HG03457 (cell line): ENCODE measurements around the gene RPS3A.
"Not testable (repeated sequence)": the region's sequence is repeated elsewhere in the genome, so short reads cannot be mapped to it uniquely, and the experiment has no call there.

Experiments used
- ATAC-seq: cut with Tn5 transposase; IDR thresholded peaks from one replicate; pipeline ENCODE4 v1.9.1; 2021; ENCODE audit warnings: moderate number of reproducible peaks; ENCODE audit not compliant: unreplicated experiment

The RPS3A gene

DNA sequence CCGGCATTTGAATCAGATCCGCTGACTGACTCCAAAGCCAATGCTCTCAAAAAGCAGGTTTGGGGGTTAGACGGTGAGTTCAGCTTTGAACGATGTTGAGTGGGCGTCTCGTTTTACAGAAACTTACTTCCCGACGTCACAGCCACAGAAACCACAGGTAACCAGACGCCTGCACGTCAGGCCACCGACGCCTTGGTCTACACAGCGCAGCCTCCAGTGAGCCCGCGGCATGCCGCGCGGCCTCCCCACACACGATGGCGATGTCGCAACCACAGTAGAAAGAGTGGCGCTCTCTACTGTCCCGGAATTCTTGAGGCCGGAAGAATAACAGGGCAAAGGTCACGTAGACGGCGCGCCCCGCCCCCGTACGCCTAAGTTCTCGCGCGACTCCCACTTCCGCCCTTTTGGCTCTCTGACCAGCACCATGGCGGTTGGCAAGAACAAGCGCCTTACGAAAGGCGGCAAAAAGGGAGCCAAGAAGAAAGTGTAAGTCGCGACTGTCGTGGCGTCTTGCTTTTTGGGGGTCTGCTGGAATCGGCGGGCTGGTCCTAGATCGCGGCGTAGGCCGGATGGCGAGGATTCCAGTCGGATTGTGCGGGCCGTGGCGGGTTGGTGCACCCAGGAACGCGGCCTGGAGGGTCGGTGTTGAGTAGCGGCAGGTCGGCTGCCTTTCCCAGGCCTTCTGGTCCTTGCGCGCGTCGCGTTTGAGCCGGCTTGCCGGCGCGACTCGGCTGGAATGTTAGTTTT, at the start of gene RPS3A:
RPS3A (plus strand) TSS at position 400 of the 747 bp plus-strand sequence; CDS start at position 425, 25 bp downstream.
- ATAC-seq: peak; percentile 96

DNA sequence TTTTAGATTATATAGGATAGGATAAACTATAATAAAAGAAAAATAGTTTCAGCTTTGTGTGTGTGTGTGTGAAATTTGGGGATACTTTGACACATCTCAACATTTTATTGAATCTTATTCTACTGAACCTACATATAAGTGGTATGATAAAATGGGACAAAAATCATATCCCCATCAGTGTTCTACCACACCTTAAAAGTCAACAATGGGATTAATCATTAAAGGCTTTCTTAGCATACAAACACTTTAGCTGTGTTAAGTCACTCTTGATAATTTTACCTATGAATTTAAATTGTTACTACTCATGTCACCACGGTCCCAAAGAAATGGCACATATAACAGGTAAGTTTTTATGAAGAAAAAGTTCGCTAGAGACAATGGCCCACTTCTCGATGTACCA, 46.6 kb upstream of the RPS3A start:
- no peak for ATAC-seq

DNA sequence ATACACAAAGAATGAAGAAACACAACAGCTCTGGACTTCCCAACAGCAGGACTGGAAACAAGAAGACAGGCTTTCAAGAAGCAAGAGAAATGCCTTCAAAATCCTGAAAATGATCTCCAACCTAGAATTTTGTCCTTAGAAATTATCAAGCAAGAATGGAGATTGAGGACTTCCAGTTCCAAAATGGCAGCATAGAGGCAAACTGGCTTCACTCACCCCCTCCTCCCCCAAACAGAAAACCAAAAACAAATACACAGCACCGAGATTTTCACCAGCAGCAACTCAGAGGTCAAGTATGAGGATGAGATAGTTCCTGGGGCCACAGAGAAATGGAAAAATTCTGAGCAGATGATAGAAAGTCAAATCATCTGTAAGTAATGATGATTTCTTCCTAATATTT, 43.9 kb upstream of the RPS3A start:
- ATAC-seq: no peak

DNA sequence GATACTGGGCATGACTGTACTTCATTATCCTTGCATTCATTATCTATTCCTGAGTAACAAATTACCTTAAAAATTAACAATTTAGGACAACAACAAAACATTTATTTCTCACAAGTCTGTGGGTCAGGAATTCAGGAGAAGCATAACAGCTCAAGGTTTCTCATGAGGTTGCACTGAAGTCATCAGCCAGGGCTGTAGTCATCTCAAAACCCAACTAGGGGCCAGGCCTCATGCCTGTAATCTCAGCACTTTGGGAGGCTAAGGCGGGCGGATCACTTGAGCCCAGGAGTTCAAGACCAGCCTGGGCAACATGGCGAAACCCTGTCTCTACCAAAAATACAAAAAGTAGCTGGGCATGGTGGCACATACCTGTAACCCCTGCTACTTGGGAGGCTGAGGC, 36.3 kb upstream of the RPS3A start:
- not testable (repeated sequence) for ATAC-seq

DNA sequence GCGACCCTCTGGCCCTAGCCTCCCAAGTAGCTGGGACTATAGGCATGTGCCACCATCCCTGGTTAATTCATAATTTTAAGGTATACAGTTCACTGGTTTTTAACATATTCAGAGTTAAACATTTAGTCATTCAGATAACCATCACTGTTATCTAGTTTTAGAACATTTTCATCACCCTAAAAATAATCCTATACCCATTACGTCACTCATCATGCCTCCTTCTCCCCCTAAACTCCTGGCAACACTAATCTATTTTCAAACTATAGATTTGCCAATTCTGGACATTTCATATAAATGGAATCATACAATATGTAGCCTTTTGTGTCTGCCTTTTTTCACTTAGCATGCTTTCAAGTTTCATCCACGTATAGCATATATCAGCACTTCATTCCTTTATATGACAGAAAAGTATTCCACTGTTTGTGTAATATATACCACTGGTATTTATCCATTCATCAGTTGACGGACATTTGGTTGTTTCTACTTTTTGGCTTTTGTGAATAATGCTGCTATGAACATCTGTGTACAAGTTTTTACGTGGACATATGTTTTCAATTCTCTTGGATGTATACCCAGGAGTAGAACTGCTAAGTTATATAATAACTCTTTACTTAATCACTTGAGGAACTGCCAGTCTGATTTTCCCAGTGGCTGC, 32.0 kb upstream of the RPS3A start:
- ATAC-seq: no peak

DNA sequence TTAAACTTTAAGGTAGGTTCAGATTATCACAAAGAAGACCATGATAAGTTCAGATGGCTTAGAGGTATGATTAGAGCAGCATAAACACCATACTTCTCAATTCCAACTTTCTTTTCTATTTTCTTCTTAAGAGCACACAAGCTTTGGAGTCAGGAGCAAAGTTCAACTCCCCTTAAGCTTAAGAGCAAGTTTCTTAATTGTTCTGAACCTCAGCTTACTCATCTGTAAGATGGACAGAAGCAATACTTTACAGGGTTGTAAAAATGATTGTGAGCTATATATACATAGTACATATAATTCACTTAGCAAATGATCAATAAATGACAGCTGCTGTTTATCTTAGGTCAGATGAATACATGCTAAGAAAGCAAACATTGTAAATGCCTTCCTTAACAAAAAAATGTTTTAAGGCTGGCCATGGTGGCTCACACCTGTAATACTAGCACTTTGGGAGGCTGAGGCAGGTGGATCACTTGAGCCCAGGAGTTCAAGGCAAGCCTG, 25.0 kb upstream of the RPS3A start:
- no peak for ATAC-seq

DNA sequence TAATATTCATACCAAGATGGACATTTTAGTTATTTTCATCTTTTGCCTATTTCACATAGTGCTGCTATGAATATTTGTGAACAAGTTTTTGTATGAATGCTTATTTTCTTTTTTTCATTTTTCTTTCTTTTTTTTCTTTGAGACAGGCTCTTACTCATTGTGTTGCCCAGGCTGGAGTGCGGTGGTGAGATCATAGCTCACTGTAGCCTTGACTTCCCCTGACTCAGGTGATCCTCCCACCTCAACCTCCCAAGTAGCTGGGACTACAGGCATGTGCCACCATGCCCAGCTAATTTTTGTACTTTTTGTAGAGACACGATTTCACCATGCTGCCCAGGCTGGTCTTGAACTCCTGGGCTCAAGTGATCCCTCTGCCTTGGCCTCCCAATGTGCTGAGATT, 21.4 kb upstream of the RPS3A start:
- not testable (repeated sequence) for ATAC-seq

DNA sequence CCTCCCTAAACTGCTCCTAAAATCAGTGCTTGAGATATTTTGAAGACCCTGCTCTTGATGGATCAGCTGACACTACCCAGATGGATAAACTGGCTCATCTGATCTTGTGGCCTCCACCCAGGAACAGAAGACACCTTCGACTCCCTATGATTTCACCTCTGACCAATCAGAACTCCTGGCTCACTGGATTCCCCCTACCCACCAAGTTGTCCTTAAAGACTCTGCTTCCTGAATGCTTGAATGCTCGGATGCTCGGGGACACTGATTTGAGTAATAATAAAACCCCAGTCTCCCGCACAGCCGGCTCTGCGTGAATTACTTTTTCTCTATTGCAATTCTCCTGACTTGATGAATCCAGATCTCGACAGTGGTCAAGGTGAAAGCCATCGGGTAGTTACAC, 12.0 kb upstream of the RPS3A start:
- ATAC-seq: no peak

DNA sequence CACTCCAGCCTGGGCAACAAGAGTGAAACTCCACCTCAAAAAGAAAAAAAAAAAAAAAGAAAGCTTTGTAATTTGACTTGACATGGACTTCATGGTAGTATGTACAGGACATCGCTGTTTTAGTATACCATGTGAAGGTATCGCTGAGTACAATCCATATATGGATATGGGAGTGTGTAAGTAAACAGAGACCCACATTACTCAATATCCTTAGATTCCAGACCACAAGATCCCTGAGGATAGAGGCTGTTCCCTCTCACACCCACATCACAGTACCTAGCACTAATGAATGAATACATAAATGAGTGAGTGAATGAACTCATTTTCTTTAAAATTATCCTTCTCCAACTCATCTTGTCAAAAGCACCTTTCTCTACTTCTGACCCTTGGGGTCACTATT, 8.4 kb upstream of the RPS3A start:
- ATAC-seq: no peak

DNA sequence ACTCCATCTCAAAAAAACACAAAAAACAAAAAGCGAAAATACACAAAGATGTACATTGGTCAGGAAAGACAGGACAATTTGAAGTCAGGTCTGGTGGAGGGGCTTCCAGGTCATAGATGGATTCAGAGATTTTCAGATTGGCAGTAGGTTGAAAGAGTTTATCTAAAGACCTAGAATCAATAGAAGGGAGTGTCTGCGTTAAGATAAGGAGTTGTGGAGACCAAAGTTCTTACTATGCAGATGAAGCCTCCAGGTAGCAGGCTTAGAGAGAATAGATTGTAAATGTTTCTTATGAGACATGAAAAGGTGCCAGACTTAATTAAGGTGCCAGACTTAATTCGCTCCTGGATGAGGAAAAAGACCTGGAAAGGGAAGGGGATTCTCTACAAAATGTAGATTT, 6.9 kb upstream of the RPS3A start:
- ATAC-seq: no peak

DNA sequence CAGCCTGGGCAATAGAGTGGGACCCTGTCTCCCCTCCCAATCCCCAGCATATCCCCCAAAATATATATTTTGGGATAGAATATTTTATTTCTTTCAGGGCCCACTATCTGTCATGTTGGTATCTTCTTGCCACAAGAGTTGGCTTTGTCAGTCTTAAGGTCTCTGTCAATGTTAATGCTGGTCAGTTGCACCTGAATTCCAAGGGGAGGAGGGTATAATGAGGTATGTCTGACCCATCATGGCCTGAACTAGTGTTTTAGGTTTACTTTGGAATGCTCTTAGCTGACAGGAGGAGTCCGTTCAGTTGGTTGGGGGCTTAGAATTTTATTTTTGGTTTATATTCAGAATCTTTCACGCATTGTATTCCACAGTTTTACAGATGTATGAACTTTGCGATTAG, 6.2 kb upstream of the RPS3A start:
- ATAC-seq: no peak

DNA sequence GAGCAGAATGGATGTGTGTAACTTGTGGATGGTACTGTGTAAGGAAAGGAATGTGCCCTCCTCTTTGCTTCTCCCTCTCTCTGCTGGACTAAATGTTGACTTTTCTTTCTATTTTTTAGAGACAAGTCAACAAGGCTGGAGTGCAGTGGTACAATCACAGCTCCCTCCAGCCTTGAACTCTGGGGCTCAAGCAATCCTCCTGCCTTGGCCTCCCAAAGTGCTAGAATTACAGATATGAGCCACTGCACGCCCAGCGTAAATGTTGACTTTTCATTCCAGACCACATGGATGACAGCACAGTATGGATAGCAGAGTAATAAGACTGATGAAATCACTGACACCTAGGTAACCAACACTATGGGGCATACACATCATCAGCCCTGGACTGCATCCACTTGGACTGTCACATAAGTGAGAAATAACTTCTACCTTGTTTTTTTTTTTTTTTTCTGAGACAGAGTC, 5.1 kb upstream of the RPS3A start:
- ATAC-seq: no peak

DNA sequence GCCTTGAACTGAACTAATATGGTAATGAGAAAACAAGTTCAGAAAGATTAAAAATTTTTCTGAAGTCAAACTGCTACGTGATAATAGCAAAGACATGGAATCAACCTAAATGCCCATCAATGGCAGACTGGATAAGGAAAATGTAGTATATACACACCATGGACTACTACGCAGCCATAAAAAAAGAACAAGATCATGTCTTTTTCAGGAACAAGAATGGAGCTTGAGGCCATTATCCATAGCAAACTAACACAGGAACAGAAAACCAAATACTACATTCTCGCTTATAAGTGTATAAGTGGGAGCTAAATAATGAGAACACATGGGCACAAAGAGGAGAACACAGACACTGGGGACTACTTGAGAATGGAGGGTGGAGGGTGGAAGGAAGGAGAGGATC, 4.3 kb upstream of the RPS3A start:
- ATAC-seq: no peak

DNA sequence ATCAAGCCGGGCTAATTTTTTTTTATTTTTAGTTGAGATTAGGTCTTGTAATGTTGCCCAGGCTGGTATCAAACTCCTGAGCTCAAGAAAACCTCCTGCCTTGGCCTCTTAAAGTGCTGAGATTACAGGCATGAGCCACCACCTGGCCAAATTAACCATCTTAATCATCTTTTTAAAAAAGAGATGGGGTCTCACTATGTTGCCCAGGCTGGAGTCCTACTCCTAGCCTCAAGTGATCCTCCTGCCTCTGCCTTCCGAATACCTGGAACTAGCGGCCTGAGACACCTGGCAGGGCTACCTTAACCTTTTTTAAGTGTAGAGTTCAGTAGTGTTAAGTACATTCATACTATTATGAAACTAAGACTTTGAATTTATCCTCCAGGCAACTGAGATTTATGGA, 1.7 kb upstream of the RPS3A start:
- ATAC-seq: no peak

DNA sequence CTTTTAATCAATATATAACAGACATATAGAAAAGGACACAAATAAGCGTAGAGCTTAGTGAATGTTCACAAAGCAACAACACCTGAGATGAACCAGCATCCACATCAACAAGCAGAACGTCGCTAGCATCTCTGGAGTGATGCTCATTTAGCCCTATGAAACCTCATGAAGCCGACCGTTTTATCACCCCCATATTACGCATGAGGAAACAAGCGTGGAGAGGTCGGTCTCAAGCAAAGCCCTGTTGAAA, 524 bp upstream of the RPS3A start:
- no peak for ATAC-seq

DNA sequence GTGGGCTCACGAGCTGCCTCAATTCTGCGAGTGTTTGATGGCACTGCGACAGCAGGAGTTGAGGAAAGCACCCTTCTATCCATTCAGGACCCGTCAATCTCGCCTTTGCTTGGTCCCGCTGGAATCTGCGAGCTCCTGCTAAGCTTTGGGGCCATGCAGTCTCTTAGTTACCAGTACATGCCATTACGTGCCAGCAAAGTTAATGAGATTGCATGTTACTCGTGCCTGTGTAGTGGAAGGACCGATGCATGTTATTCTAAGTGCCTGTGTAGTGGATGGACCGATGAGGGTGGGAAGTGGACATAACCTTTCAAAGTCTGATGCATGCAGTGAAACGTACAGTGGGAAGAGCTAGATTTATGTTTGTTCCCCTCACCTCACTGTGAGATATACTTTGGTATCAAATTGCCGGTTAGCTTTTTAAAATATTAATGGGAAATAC, 569 bp downstream of the RPS3A start:
- ATAC-seq: no peak

DNA sequence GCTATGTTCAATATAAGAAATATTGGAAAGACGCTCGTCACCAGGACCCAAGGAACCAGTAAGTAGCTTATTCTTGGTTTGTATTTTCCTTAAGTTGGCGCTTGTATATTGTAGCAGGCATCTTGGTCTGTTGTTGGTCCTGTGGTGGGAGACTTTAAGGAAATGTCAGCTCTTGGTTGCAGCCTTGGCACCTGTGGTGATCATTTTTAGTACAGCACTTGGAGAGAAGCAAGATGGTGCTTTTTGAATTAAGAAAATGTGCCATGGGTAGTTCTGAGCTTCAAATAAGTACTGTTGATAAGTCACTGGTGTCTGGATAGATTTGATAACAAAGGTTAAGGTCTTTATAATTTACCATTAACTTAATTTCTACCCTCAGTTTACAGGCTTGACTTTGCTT, 1.1 kb downstream of the RPS3A start:
- no peak for ATAC-seq

DNA sequence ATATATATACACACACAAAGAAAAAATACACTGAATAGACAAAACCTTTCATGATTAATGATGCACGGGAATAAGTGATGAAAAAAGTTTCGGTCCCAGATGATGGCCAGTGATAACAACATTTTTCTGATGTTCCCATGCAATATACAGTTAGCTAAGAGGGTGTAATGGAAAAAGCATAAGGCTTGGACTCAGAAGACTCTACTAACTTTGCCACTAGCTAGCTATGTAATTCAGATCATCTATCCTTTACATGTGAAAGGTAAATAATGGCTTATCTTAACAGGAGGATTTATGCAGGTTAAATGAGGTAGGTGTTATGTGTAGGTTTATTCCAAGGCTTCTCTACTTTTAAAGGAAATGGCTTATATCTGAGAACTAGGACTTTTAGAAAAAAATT, 4.3 kb downstream of the RPS3A start:
- ATAC-seq: no peak

DNA sequence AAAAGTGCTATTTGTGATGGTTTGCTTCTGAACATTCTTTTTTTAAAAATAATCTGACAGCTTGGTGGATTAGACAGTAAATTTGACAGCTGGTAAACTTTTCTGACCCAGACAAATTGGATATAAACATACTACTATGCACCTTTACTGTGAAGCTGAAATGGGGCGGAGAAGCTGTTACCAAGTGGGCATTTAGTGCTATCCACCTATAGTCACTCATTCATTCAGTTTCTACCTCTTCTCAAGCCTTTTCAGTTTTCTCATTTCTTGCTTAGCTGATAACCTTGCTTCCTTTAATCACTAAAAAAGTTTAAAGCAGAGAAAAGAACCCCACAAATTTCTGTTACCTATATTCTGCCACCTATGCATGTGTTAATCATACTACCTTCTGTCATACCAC, 5.2 kb downstream of the RPS3A start:
- ATAC-seq: no peak

DNA sequence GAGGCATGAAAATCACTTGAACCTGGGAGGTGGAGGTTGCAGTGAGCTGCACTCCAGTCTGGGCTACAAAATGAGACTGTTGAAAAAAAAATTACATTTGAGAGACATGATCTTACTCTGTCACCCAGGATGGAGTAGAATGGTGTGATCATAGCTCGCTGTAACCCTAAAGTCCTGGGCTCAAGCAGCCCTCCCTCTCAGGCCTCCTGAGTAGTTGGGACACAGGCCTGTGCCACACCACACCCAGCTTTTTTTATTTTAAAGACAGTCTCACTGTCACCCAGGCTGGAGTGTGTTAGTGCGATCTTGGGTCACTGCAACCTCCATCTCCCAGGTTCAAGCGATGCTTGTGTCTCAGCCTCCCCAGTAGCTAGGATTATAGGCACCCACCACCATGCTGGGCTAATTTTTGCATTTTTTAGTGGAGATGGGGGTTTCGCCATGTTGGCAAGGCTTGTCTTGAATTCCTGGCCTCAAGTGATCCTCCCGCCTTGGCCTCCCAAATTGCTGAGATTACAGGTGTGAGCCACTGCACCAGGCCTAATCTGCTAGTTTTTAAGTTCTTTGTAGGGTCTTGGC, 6.1 kb downstream of the RPS3A start:
- no peak for ATAC-seq

DNA sequence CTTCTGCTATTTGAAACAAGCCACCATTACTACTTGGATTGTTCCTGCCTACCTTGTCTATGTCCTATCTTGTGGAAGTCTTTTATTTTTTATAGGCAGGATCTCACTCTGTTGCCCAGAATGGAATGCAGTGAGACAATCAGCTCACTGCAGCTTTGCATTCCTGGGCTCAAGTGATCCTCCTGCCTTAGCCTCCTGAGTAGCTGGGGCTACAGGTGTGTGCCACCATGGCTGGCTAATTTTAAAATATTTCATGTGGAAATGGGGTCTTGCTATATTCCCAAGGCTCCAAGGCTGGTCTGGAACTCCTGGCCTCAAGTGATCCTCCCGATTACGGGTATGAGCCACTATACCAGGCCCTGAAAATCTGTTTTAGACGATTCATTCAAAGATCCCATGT, 7.6 kb downstream of the RPS3A start:
- no peak for ATAC-seq

DNA sequence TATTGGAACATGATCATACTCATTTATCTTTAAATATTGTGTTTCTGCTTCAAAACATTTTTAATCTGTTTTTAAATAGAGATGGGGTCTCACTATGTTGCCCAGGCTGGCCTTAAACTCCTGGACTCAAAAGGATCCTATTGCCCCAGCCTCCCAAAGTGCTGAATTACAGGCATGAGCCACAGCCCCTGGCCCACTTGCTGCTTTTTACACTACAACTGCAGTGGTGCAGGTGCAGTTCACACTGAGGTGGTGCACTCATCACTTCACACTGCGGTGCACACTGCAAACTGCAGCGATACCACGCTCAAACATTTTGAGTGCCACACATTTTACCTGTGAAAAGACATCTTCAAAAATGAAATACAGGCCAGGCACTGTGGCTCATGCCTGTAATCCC, 10.8 kb downstream of the RPS3A start:
- no peak for ATAC-seq
